ENCODE results near the gene FCGR3A. TPM values are rescaled to one million over a fixed set of nuclear protein-coding genes. Genes with fewer than 3 reads are reported as not detected.

The FCGR3A gene
- total RNA-seq, 4 donors from 2014 or later: 0.75 to 21.7 (median 5.3) TPM

DNA sequence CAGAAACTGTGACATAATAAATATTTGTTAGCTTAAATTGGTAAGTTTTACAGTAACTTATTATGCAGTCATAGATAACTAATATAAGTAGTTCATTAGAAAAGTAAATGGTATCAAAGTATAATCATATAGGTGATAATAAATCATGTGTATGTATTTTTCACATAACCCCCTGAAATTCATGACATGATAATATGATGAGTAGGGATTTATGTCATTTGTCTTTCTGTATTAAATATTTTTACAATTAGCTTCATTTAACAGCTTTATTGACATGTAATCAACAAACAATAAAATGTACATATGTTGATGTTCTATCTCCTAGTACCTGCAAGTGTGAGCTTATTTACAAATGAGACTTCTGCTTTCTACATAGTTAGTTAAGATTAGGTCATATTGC lies 54.1 kb downstream of the FCGR3A start:
- H3K9me3 ChIP-seq: no peaks in the 10 kb centered on the region
- H3K4me1 ChIP-seq: no peaks in the 10 kb centered on the region
- in situ Hi-C loops (cut with MboI; ENCODE audit: low pct_ligation_motif_present in 1 of 4, low pct_unique_long_range_greater_than_20kb in 1 of 4, low sequenced_read_pairs in 3 of 4): no loop called here
- H3K4me3 ChIP-seq: no peak overlapping the region
- intact Hi-C loops (cut with DNase I; ENCODE audit: low total_unique reads): no loop called here
- DNase-seq: no peak
- peaks cover 50% of the 10 kb centered on the region for H3K27me3 ChIP-seq
- TF ChIP-seq CTCF (IDR thresholded peaks at IDR 0.05) (no peak), EP300 (IDR thresholded peaks at IDR 0.05; ENCODE audit: low read depth) (no peak), POLR2A (IDR thresholded peaks at IDR 0.05) (no peak), POLR2AphosphoS5 (IDR thresholded peaks at IDR 0.05) (no peak)
- no peak overlapping the region for H3K27ac ChIP-seq
- H3K36me3 ChIP-seq: no peaks in the 10 kb centered on the region

GRCh38 chr1:161494091-161494735 lies 55.4 kb downstream of the FCGR3A start:
- Histone ChIP-seq H3K27me3 (peaks cover 57% of the 10 kb centered on the region), H3K36me3 (no peaks in the 10 kb centered on the region), H3K4me3 (no peak overlapping the region), H3K4me1 (no peaks in the 10 kb centered on the region), H3K27ac (no peak overlapping the region), H3K9me3 (no peaks in the 10 kb centered on the region)
- 30 to 51% methylated on average over 2 to 3 of the region's 3 CpGs for WGBS, 2 donors (ENCODE audit: low coverage in 1 of 2)
- no peak for TF ChIP-seq CTCF (IDR thresholded peaks at IDR 0.05)
- no peak for TF ChIP-seq EP300 (IDR thresholded peaks at IDR 0.05; ENCODE audit: low read depth)
- no peak for TF ChIP-seq POLR2AphosphoS5 (IDR thresholded peaks at IDR 0.05)
- no peak for TF ChIP-seq POLR2A (IDR thresholded peaks at IDR 0.05)
- in situ Hi-C loops (cut with MboI; ENCODE audit: low pct_ligation_motif_present in 1 of 4, low pct_unique_long_range_greater_than_20kb in 1 of 4, low sequenced_read_pairs in 3 of 4): no loop called here
- intact Hi-C loops (cut with DNase I; ENCODE audit: low total_unique reads): no loop called here
- DNase-seq: no peak

GRCh38 chr1:161492827-161493226 lies 56.8 kb downstream of the FCGR3A start:
- in situ Hi-C loops (cut with MboI; ENCODE audit: low pct_ligation_motif_present in 1 of 4, low pct_unique_long_range_greater_than_20kb in 1 of 4, low sequenced_read_pairs in 3 of 4) (no loop called here), intact Hi-C loops (cut with DNase I; ENCODE audit: low total_unique reads) (no loop called here)
- no peak for DNase-seq
- WGBS, 2 donors (ENCODE audit: low coverage in 1 of 2): 60 to 70% methylated on average over 1 to 2 of the region's 2 CpGs
- H3K27me3 ChIP-seq: peaks cover 55% of the 10 kb centered on the region
- H3K36me3 ChIP-seq: no peaks in the 10 kb centered on the region
- H3K27ac ChIP-seq: no peak overlapping the region
- H3K4me3 ChIP-seq: no peak overlapping the region
- TF ChIP-seq CTCF (IDR thresholded peaks at IDR 0.05) (no peak), EP300 (IDR thresholded peaks at IDR 0.05; ENCODE audit: low read depth) (no peak), POLR2AphosphoS5 (IDR thresholded peaks at IDR 0.05) (no peak), POLR2A (IDR thresholded peaks at IDR 0.05) (no peak)
- no peaks in the 10 kb centered on the region for H3K4me1 ChIP-seq
- H3K9me3 ChIP-seq: no peaks in the 10 kb centered on the region

Other genes starting within 250 kb of the FCGR3A start
- 1 to 10 TPM; 1.4 to 3.0 (median 1.6) TPM for gene MPZ, start 239.8 kb downstream of the FCGR3A start, total RNA-seq
- gene SDHC, start 235.4 kb downstream of the FCGR3A start, total RNA-seq: 100 to 1,000 TPM in 1 of 4 donors, 10 to 100 TPM in 3; 32.1 to 223 (median 52.5) TPM
- not detected for gene CFAP126, start 181.9 kb downstream of the FCGR3A start, total RNA-seq
- 10 to 100 TPM; 10.7 to 37.8 (median 17.8) TPM for gene FCGR2A, start 44.4 kb downstream of the FCGR3A start, total RNA-seq
- gene HSPA6, start 25.3 kb downstream of the FCGR3A start, total RNA-seq: 1 to 10 TPM in 2 of 4 donors, under 1 TPM in 1, not detected in 1; 0.82 to 2.2 (median 1.6) TPM
- gene FCGR3B, start 81.4 kb upstream of the FCGR3A start, total RNA-seq: 1 to 10 TPM in 1 of 4 donors, not detected in 3; 2.0 TPM
- 10 to 100 TPM in 3 of 4 donors, not detected in 1; 12.4 to 17.6 (median 12.7) TPM for gene FCGR2B, start 113.3 kb upstream of the FCGR3A start, total RNA-seq
- 10 to 100 TPM in 1 of 4 donors, 1 to 10 TPM in 1, under 1 TPM in 1, not detected in 1; 0.41 to 13.1 (median 7.0) TPM for gene FCRLA, start 157.4 kb upstream of the FCGR3A start, total RNA-seq
- gene FCRLB, start 171.7 kb upstream of the FCGR3A start, total RNA-seq: under 1 TPM in 1 of 4 donors, not detected in 3; 0.64 TPM
- 10 to 100 TPM in 3 of 4 donors, not detected in 1; 26.2 to 62.5 (median 28.4) TPM for gene DUSP12, start 200.0 kb upstream of the FCGR3A start, total RNA-seq
- gene ATF6, start 216.5 kb upstream of the FCGR3A start, total RNA-seq: 10 to 100 TPM; 10.8 to 45.8 (median 23.0) TPM